Heart right ventricle (tissue), 16 donors: ENCODE measurements around the gene UNC80. TPM values are rescaled to one million over a fixed set of nuclear protein-coding genes. Genes with fewer than 3 reads are reported as not detected.

Experiments
- ATAC-seq, 8 donors: fragments of 200-7000 bp; cut with Tn5 transposase; one replicate each; pipeline ENCODE4 v1.9.1; 2020; ENCODE audit warnings: mild to moderate bottlenecking in 8 of 8, moderate library complexity in 8 of 8, moderate number of reproducible peaks in 1 of 8
- DNase-seq, 2 donors: peaks; one replicate each; pipeline ENCODE4 v3.0.0-alpha.2; 2020
- H3K27ac ChIP-seq, 10 donors: fragments of 200-600 bp; sonication (generic) in 2 of 10; one replicate each; pipeline versions ENCODE4 v1.5.0 to v1.8.0; 2020 to 2022; ENCODE audit warnings: mild to moderate bottlenecking in 3 of 10
- H3K27me3 ChIP-seq, 7 donors: fragments of 200-600 bp; one replicate each; pipeline ENCODE4 v1.8.0; 2021 to 2022; ENCODE audit warnings: mild to moderate bottlenecking in 2 of 7
- H3K36me3 ChIP-seq, 9 donors: fragments of 200-600 bp; sonication (generic) in 1 of 9; one replicate each; pipeline versions ENCODE4 v1.5.0 to v1.8.0; 2020 to 2022; ENCODE audit warnings: mild to moderate bottlenecking in 2 of 9
- H3K4me1 ChIP-seq, 9 donors: fragments of 200-600 bp; sonication (generic) in 1 of 9; one replicate each; pipeline versions ENCODE4 v1.5.0 to v1.8.0; 2020 to 2022; ENCODE audit warnings: mild to moderate bottlenecking in 4 of 9
- H3K4me3 ChIP-seq, 10 donors: fragments of 200-600 bp; sonication (generic) in 2 of 10; one replicate each; pipeline versions ENCODE4 v1.5.0 to v1.8.0; 2020 to 2022; ENCODE audit warnings: mild to moderate bottlenecking in 7 of 10, moderate library complexity in 2 of 10
- H3K9me3 ChIP-seq, 11 donors: fragments of 200-600 bp in 10 of 11; sonication (generic) in 2 of 11; one replicate each; pipeline versions ENCODE4 v1.5.0 to v1.8.0; 2013 to 2022; ENCODE audit warnings: mild to moderate bottlenecking in 2 of 11, control low read depth in 1 of 11, moderate library complexity in 1 of 11
- WGBS, 2 donors: extraction: QIAGEN DNeasy Blood & Tissue Kit; methylation state at CpG; one replicate each; pipeline ENCODE4 v1.1.7; 2013; ENCODE audit warnings: inconsistent platforms in 1 of 2; 5-methylcytosine and 5-hydroxymethylcytosine counted together
- intact Hi-C, 10 donors: fragments of 100-400 bp; cut with DNase I; formaldehyde crosslinking; loops; one replicate each; pipeline versions ENCODE4 v1.11.1 to v1.14.2; 2022
- long read RNA-seq, 3 donors: library from polyadenylated mRNA; unstranded; transcript quantifications; one replicate each; pipeline ENCODE4 v2.0.0, GENCODE V29; 2020 to 2021
- polyA plus RNA-seq, 2 donors: library from polyadenylated mRNA; stranded (reverse); fragments of 200-250 nt; gene quantifications; one replicate each; pipeline ENCODE4 v1.2.3, GENCODE V29; 2013
- total RNA-seq, 10 donors: library from RNA; stranded (reverse); fragmentation: NEBNext Ultra II Directional in 3 of 10; extraction: Animal tissue kit (Norgen Biotek cat#: 25700) in 3 of 10; gene quantifications; one replicate each; pipeline versions ENCODE4 v1.2.1 to v1.2.4, GENCODE V29; 2021 to 2023
- TF ChIP-seq, protein P1 (sequence below), 9 donors: fragments of 200-600 bp; sonication (generic) in 2 of 9; IDR thresholded peaks; one replicate each; pipeline versions ENCODE4 v1.5.0 to v1.8.0; 2021 to 2022; ENCODE audit warnings: antibody characterized with exemption in 9 of 9, mild to moderate bottlenecking in 5 of 9, moderate library complexity in 1 of 9
- donor health status: Arrhythmogenic right ventricular cardiomyopathy.
- donor health status: ischemic (EF 13 %, LVEDD 7.1; RV severe dilation, severe dysfunction).
- donor health status: healthy with polysubstance abuse.
- donor health status: DM: no; HTN: yes; CAD: no.
- donor health status: DM: no; HTN: no; CAD: no.
- donor health status: ischemic (EF 25% LVEDD 6.9; RV normal size, moderate dysfunction).
- donor health status: ischemic (EF 25% LVEDD 5.7; RV mildly dilated, moderate dysfunction).
- donor health status: healthy.
- donor health status: DM: yes; HTN: yes; CAD: no.
- donor health status: Ischemic cardiomyopathy.
- donor health status: ischemic (EF 35%, LVEDD 5.7; RV mildly dilated, moderate dysfunction).
- donor health status: nonischemic (EF 11% LVEDD 7.7; RV severe dilation, severe dysfunction).
- donor health status: DM: yes; HTN: yes; CAD: no.
- donor health status: PGD.
- donor health status: ischemic (EF 29% LVEDD 5.4; RV normal size, mild dysfunction).
- donor health status: nonischemic (EF 23%, LVEDD 6.1; RV moderate dilation, normal function).

UNC80 gene, protein sequence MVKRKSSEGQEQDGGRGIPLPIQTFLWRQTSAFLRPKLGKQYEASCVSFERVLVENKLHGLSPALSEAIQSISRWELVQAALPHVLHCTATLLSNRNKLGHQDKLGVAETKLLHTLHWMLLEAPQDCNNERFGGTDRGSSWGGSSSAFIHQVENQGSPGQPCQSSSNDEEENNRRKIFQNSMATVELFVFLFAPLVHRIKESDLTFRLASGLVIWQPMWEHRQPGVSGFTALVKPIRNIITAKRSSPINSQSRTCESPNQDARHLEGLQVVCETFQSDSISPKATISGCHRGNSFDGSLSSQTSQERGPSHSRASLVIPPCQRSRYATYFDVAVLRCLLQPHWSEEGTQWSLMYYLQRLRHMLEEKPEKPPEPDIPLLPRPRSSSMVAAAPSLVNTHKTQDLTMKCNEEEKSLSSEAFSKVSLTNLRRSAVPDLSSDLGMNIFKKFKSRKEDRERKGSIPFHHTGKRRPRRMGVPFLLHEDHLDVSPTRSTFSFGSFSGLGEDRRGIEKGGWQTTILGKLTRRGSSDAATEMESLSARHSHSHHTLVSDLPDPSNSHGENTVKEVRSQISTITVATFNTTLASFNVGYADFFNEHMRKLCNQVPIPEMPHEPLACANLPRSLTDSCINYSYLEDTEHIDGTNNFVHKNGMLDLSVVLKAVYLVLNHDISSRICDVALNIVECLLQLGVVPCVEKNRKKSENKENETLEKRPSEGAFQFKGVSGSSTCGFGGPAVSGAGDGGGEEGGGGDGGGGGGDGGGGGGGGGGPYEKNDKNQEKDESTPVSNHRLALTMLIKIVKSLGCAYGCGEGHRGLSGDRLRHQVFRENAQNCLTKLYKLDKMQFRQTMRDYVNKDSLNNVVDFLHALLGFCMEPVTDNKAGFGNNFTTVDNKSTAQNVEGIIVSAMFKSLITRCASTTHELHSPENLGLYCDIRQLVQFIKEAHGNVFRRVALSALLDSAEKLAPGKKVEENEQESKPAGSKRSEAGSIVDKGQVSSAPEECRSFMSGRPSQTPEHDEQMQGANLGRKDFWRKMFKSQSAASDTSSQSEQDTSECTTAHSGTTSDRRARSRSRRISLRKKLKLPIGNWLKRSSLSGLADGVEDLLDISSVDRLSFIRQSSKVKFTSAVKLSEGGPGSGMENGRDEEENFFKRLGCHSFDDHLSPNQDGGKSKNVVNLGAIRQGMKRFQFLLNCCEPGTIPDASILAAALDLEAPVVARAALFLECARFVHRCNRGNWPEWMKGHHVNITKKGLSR (N-terminal part only)
- total RNA-seq (1 to 10 TPM in 1 of 10 donors, under 1 TPM in 6, not detected in 3; 0.15 to 1.3 (median 0.34) TPM), polyA plus RNA-seq (under 1 TPM in 1 of 2 donors, not detected in 1; under 0.01 TPM)
- long read RNA-seq, donor 1 = 0 reads
- long read RNA-seq, donor 2 = 0 reads
- long read RNA-seq, donor 3 = 0 reads

DNA sequence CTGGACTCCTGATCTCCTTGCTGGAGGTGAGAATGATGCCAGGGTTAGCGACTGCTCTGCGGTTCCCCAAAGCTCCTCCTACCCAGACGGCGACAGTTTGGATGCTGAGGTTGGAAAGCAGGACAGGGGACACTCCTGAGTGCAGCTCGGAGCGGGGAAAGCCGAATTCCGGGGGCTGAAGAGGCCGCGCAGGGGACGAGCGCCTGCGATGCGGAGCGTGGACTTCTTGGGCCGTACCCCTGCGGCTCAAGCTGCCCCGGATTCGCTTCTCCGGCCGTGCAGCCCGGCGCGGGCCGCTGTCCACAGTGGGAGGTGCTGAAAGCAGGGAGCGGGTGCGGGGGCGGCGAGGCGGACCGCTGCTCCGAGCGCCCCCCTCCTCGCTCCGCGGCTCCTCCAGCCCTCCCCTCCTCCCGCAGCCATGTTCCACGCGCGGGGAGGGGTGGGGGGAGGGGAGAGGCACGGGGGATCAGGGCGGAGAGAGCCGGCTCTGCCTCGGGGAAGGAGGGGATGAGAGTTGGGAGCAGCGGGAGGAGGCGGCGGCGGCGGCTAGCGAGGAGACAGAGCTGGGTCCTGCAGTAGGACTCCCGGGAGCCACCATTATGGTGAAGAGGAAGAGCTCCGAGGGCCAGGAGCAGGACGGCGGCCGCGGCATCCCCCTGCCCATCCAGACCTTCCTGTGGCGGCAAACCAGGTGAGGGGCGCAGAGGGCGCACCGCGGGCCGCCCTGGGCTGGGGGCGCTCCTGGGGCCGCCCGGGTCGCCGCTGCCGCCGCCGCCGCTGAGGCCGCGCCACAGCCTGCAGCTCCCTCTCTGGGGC, at the start of gene UNC80:
UNC80 (plus strand) TSS at position 359 of the 816 bp plus-strand sequence; CDS start at position 600, 241 bp downstream.
- WGBS, 2 donors = 0 to 2% methylated on average over 54 to 71 of the region's 73 CpGs
- no peaks in the 10 kb centered on the region for H3K9me3 ChIP-seq
- TF ChIP-seq, protein P1, sequence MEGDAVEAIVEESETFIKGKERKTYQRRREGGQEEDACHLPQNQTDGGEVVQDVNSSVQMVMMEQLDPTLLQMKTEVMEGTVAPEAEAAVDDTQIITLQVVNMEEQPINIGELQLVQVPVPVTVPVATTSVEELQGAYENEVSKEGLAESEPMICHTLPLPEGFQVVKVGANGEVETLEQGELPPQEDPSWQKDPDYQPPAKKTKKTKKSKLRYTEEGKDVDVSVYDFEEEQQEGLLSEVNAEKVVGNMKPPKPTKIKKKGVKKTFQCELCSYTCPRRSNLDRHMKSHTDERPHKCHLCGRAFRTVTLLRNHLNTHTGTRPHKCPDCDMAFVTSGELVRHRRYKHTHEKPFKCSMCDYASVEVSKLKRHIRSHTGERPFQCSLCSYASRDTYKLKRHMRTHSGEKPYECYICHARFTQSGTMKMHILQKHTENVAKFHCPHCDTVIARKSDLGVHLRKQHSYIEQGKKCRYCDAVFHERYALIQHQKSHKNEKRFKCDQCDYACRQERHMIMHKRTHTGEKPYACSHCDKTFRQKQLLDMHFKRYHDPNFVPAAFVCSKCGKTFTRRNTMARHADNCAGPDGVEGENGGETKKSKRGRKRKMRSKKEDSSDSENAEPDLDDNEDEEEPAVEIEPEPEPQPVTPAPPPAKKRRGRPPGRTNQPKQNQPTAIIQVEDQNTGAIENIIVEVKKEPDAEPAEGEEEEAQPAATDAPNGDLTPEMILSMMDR (IDR thresholded peaks at IDR 0.05) = no peak
- DNase-seq (peak; percentile 64 to 70), ATAC-seq (peak; percentile 89 to 99 (median 96))
- H3K27me3 ChIP-seq = peaks cover 0 to 49% (median 6%) of the 10 kb centered on the region in 7 donors
- no peaks in the 10 kb centered on the region for H3K36me3 ChIP-seq
- peaks cover 0 to 8% (median 4%) of the 10 kb centered on the region in 9 donors for H3K4me1 ChIP-seq
- peak within 1 kb of the TSS in 9 of 10 donors; percentile 21 to 59 (median 51) for H3K4me3 ChIP-seq
- H3K27ac ChIP-seq = no peak within 1 kb of the TSS
- intact Hi-C loops = no loop called here

DNA sequence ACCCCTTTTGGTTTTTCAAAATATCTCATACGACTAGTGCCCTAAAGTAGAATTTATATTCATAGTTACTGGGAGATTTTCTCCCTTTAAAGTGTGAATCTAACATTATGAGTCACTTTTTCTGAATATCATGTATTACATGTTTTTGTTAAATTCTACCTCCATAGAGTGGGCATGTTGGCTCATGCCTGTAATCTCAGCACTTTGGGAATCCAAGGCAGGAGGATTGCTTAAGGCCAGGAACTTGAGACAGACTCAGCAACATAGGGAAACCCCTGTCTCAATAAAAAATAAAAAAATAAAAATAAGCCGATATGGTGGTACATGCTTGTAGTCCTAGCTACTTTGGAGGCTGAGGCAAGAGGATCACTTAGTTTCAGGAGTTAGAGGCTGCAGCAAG, 45.3 kb upstream of the UNC80 start:
- no peaks in the 10 kb centered on the region for H3K9me3 ChIP-seq
- TF ChIP-seq, protein P1 (IDR thresholded peaks at IDR 0.05) = no peak
- no peak for ATAC-seq

DNA sequence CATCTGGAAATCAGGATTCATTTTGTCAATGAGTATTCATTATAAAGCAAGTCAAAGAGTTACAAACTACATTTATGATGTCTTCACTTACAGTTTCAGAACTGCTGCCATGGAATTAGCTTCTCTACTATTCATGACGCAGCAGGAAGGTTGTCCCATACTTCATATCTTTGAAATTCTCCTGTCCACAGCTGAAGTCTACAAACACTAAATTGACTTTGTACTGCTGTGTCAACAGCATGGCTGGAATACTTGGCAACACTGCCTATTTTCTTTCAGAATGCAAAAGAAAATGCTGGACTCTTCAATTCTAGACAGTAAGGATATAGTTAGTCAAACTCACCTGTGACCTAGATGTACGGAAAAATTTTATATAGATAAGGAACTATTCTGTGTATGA, 44.6 kb upstream of the UNC80 start:
- no peaks in the 10 kb centered on the region for H3K4me1 ChIP-seq
- no peak overlapping the region for H3K4me3 ChIP-seq
- H3K27me3 ChIP-seq = no peaks in the 10 kb centered on the region
- no peak overlapping the region for H3K27ac ChIP-seq
- H3K36me3 ChIP-seq = peaks cover 0 to 13% (median 0%) of the 10 kb centered on the region in 9 donors
- no peak for DNase-seq
- no peak for ATAC-seq
- TF ChIP-seq, protein P1 (IDR thresholded peaks at IDR 0.05) = no peak
- H3K9me3 ChIP-seq = no peaks in the 10 kb centered on the region
- intact Hi-C loops = no loop called here
- 86 to 88% methylated on average over 2 of the region's 2 CpGs for WGBS, 2 donors

More for the DNA sequence above, 45.3 kb upstream of the UNC80 start:
- no peak overlapping the region for H3K27ac ChIP-seq
- intact Hi-C loops = no loop called here
- no peaks in the 10 kb centered on the region for H3K4me1 ChIP-seq
- WGBS, 2 donors = 93 to 94% methylated on average over 2 of the region's 2 CpGs
- DNase-seq = no peak
- H3K4me3 ChIP-seq = no peak overlapping the region
- peaks cover 0 to 13% (median 0%) of the 10 kb centered on the region in 9 donors for H3K36me3 ChIP-seq
- no peaks in the 10 kb centered on the region for H3K27me3 ChIP-seq
